Tibial nerve (tissue), 4 donors: ENCODE measurements around the gene WDR27. TPM values are rescaled to one million over a fixed set of nuclear protein-coding genes. Genes with fewer than 3 reads are reported as not detected.
A peak's percentile ranks its signal among the peaks of the same experiment; 100 is the strongest.
"Not testable (repeated sequence)": the region's sequence is repeated elsewhere in the genome, so short reads cannot be mapped to it uniquely, and the experiment has no call there.

Experiments
- DNase-seq, 2 donors: peaks; one replicate each; pipeline ENCODE4 v3.0.0-alpha.2; 2019; ENCODE audit warnings: low spot score in 2 of 2
- H3K27ac ChIP-seq, 4 donors: fragments of 200-600 bp; sonication (generic) in 3 of 4; one replicate each; pipeline ENCODE4 v1.5.1; 2017 to 2019; ENCODE audit warnings: mild to moderate bottlenecking in 1 of 4
- H3K27me3 ChIP-seq, 2 donors: fragments of 200-600 bp; sonication (generic) in 1 of 2; one replicate each; pipeline versions ENCODE4 v1.5.1 to v1.6.0; 2017 to 2019
- H3K36me3 ChIP-seq, 3 donors: fragments of 200-600 bp; sonication (generic); one replicate each; pipeline ENCODE4 v1.5.1; 2018 to 2019
- H3K4me1 ChIP-seq, 4 donors: fragments of 200-600 bp; sonication (generic) in 3 of 4; one replicate each; pipeline ENCODE4 v1.5.1; 2017 to 2019
- H3K4me3 ChIP-seq, 4 donors: fragments of 200-600 bp; sonication (generic) in 3 of 4; one replicate each; pipeline ENCODE4 v1.5.1; 2017 to 2019; ENCODE audit warnings: mild to moderate bottlenecking in 1 of 4, moderate library complexity in 1 of 4
- H3K9me3 ChIP-seq, 4 donors: fragments of 200-600 bp; sonication (generic) in 3 of 4; one replicate each; pipeline ENCODE4 v1.5.1; 2017 to 2019
- CTCF ChIP-seq, 5 experiments: fragments of 200-600 bp in 3 of 5; fragments of 450-650 bp in 2 of 5; sonication (generic) in 3 of 5; IDR thresholded peaks; one replicate each; pipeline ENCODE4 v1.5.1; 2016 to 2019; ENCODE audit warnings: antibody characterized with exemption in 5 of 5, mild to moderate bottlenecking in 3 of 5, moderate library complexity in 2 of 5
- EP300 ChIP-seq, 2 donors: sonication (generic); formaldehyde crosslinking; IDR thresholded peaks; one replicate each; pipeline ENCODE4 v1.6.1; 2017; ENCODE audit warnings: antibody characterized with exemption in 2 of 2, mild to moderate bottlenecking in 1 of 2
- POLR2A ChIP-seq, 2 donors: fragments of 450-650 bp; IDR thresholded peaks; one replicate each; pipeline ENCODE4 v1.6.1; 2017; ENCODE audit warnings: antibody characterized with exemption in 2 of 2, mild to moderate bottlenecking in 2 of 2, moderate library complexity in 2 of 2
- WGBS, 2 donors: methylation state at CpG; one replicate each; pipeline ENCODE4 v1.1.5; 2018; 5-methylcytosine and 5-hydroxymethylcytosine counted together
- total RNA-seq, 4 donors: library from RNA; depleted of rRNA; stranded (reverse); fragments of >200 nt; gene quantifications; one replicate each; pipeline ENCODE4 v1.1.0, GENCODE V29; 2016

WDR27 gene
- total RNA-seq, 4 donors from 2014 or later = 33.9 to 57.5 (median 52.5) TPM

DNA sequence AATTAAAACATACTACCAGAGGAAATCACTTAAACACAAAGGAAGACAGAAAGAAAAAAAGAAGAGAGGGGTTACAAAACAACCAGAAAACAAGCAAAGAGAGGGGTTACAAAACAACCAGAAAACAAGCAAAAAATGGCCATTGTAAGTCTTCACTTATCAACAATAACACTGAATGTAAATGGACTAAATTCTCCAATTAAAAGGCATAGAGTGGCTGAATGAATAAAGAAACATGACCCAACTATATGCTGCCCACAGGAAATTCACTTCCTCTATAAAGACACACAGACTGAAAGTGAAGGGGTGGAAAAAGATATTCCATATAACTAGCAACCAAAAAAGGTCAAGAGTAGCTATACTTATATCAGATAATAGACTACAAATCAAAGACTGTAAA is 180.0 kb downstream of the WDR27 start:
- Histone ChIP-seq H3K9me3 (peaks cover 0 to 19% (median 1%) of the 10 kb centered on the region in 4 donors), H3K36me3 (peaks cover 0 to 8% (median 0%) of the 10 kb centered on the region in 3 donors), H3K4me3 (no peak overlapping the region), H3K27me3 (no peaks in the 10 kb centered on the region), H3K4me1 (no peaks in the 10 kb centered on the region), H3K27ac (no peak overlapping the region)
- no peak for DNase-seq
- no peak for TF ChIP-seq POLR2A (IDR thresholded peaks at IDR 0.05)
- no peak for TF ChIP-seq CTCF (IDR thresholded peaks at IDR 0.05)
- TF ChIP-seq EP300 (IDR thresholded peaks at IDR 0.05) = no peak

DNA sequence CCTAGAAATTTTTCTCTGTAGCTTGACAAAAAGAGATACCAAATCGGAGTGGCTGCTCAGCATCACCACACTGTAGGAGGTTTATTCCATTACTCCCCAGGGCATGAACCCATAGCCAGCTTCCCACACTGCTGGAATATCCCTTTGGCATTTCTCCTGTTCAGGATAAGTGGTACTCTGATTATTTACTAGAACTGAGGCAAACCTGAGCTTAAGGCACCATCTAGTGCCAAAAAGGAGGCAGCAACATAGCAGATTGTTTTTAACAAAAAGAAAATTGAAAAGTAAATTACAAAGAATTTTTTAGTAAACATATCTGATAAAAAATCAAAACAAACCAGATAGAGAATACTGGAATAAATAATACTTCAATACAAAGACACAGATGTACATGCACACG is 181.7 kb downstream of the WDR27 start:
- Histone ChIP-seq H3K27me3 (no peaks in the 10 kb centered on the region), H3K4me3 (no peak overlapping the region), H3K9me3 (peaks cover 0 to 19% (median 1%) of the 10 kb centered on the region in 4 donors), H3K4me1 (no peaks in the 10 kb centered on the region), H3K36me3 (peaks cover 0 to 8% (median 0%) of the 10 kb centered on the region in 3 donors), H3K27ac (no peak overlapping the region)
- TF ChIP-seq EP300 (IDR thresholded peaks at IDR 0.05) (no peak), POLR2A (IDR thresholded peaks at IDR 0.05) (no peak), CTCF (IDR thresholded peaks at IDR 0.05) (peak in 1 of 5 experiments; percentile 36)
- DNase-seq = no peak
- 86 to 92% methylated on average over 2 of the region's 2 CpGs for WGBS, 2 donors

DNA sequence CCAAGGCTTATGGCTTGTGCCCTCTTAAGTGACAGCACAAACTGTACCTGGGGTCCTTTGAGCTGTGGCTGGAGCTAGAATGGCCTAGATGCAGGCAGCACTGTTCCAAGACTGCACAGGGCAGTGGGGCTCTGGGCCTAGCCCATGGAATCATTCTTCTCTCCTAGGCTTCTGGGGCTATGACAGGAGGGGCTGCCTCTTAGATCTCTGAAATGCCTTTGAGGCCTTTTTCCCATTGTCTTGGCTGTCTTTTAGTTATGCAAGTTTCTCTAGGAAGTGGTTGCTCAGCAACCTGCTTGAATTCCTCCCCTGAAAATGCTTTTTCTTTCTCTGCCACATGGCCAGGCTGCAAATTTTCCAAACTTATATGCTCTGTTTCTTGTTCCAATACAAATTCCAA is 183.4 kb downstream of the WDR27 start:
- TF ChIP-seq CTCF (IDR thresholded peaks at IDR 0.05) = no peak

GRCh38 chr6:169513478-169514193 is 188.2 kb downstream of the WDR27 start:
- no peak for DNase-seq
- Histone ChIP-seq H3K27ac (no peak overlapping the region), H3K9me3 (peaks cover 0 to 16% (median 0%) of the 10 kb centered on the region in 4 donors), H3K4me3 (no peak overlapping the region), H3K4me1 (no peaks in the 10 kb centered on the region), H3K27me3 (no peaks in the 10 kb centered on the region), H3K36me3 (peaks cover 0 to 7% (median 0%) of the 10 kb centered on the region in 3 donors)
- TF ChIP-seq EP300 (IDR thresholded peaks at IDR 0.05) (no peak), POLR2A (IDR thresholded peaks at IDR 0.05) (no peak), CTCF (IDR thresholded peaks at IDR 0.05) (no peak)
- 91 to 92% methylated on average over 3 of the region's 3 CpGs for WGBS, 2 donors

More for the DNA sequence above, 183.4 kb downstream of the WDR27 start:
- Histone ChIP-seq H3K36me3 (peaks cover 0 to 8% (median 0%) of the 10 kb centered on the region in 3 donors), H3K27ac (no peak overlapping the region), H3K4me3 (no peak overlapping the region), H3K9me3 (peaks cover 0 to 19% (median 1%) of the 10 kb centered on the region in 4 donors), H3K27me3 (no peaks in the 10 kb centered on the region), H3K4me1 (no peaks in the 10 kb centered on the region)
- no peak for DNase-seq

DNA sequence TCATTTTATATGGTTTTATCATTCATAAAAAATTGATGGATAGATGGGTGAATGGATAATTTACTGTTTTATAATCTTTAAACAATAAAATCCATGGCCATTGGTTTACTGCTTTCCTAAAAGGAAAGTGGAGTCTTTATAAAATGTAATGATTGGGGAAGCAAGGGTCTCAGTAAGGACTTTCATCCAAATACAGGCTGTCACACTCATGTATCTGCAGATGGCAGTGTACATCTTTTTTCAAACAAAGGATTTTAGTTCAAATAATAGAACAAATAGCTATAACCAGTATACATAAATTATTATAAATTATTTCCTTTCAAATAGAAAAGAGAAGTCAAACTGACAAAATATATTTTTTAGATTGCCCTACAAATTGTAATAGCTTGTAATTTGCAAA is 190.0 kb downstream of the WDR27 start:
- H3K9me3 ChIP-seq = peaks cover 0 to 10% (median 1%) of the 10 kb centered on the region in 4 donors
- not testable (repeated sequence) for DNase-seq, H3K4me3 ChIP-seq, H3K27ac ChIP-seq, H3K4me1 ChIP-seq, H3K36me3 ChIP-seq, H3K27me3 ChIP-seq
